Measurements from ENCODE around the gene CIB2. TPM values are rescaled to one million over a fixed set of nuclear protein-coding genes. Genes with fewer than 3 reads are reported as not detected.
A peak's percentile ranks its signal among the peaks of the same experiment; 100 is the strongest.

Gene CIB2
- total RNA-seq, 6 donors from 2014 or later = 0.77 to 5.2 (median 1.2) TPM; not detected in 1

- Histone ChIP-seq H3K9me3 (no peaks in the 10 kb centered on the region), H3K27me3 (no peaks in the 10 kb centered on the region), H3K4me1 (peaks cover 17 to 26% (median 21%) of the 10 kb centered on the region in 4 donors), H3K36me3 (no peaks in the 10 kb centered on the region), H3K27ac (peak overlapping the region in 3 of 4 donors; percentile 54 to 67 (median 57)), H3K4me3 (no peak overlapping the region)
- 78 to 92% methylated on average over 6 of the region's 6 CpGs for WGBS, 2 donors
- no peak for TF ChIP-seq EP300 (IDR thresholded peaks at IDR 0.05)
- TF ChIP-seq CTCF (IDR thresholded peaks at IDR 0.05) = no peak
- no peak for TF ChIP-seq POLR2AphosphoS5 (IDR thresholded peaks at IDR 0.05)
- no peak for TF ChIP-seq POLR2A (IDR thresholded peaks at IDR 0.05)
- no peak for DNase-seq
- no peak for ATAC-seq (ENCODE audit: low FRiP score in 2 of 2)
These were observed 28.5 kb downstream of the CIB2 start for GRCh38 chr15:78102741-78103140.

GRCh38 chr15:78102211-78102610 lies 29.0 kb downstream of the CIB2 start:
- TF ChIP-seq POLR2A (IDR thresholded peaks at IDR 0.05) = no peak
- no peak for TF ChIP-seq CTCF (IDR thresholded peaks at IDR 0.05)
- TF ChIP-seq POLR2AphosphoS5 (IDR thresholded peaks at IDR 0.05) = no peak
- no peak for TF ChIP-seq EP300 (IDR thresholded peaks at IDR 0.05)
- ATAC-seq (ENCODE audit: low FRiP score in 2 of 2) (no peak), DNase-seq (no peak)
- Histone ChIP-seq H3K27ac (no peak overlapping the region), H3K27me3 (no peaks in the 10 kb centered on the region), H3K4me3 (no peak overlapping the region), H3K36me3 (no peaks in the 10 kb centered on the region), H3K4me1 (peaks cover 17 to 26% (median 21%) of the 10 kb centered on the region in 4 donors), H3K9me3 (no peaks in the 10 kb centered on the region)
- WGBS, 2 donors = 91 to 96% methylated on average over 1 of the region's 1 CpG

GRCh38 chr15:78101423-78102105 lies 29.7 kb downstream of the CIB2 start:
- H3K27ac ChIP-seq = no peak overlapping the region
- TF ChIP-seq CTCF (IDR thresholded peaks at IDR 0.05) (no peak), POLR2A (IDR thresholded peaks at IDR 0.05) (no peak), EP300 (IDR thresholded peaks at IDR 0.05) (no peak)
- DNase-seq = no peak
- no peaks in the 10 kb centered on the region for H3K9me3 ChIP-seq
- H3K27me3 ChIP-seq = no peaks in the 10 kb centered on the region
- H3K4me1 ChIP-seq = peaks cover 17 to 26% (median 21%) of the 10 kb centered on the region in 4 donors
- 96 to 100% methylated on average over 3 to 5 of the region's 5 CpGs for WGBS, 2 donors
- H3K36me3 ChIP-seq = no peaks in the 10 kb centered on the region
- ATAC-seq (ENCODE audit: low FRiP score in 2 of 2) = no peak
- no peak overlapping the region for H3K4me3 ChIP-seq

GRCh38 chr15:78100886-78101285 lies 30.4 kb downstream of the CIB2 start:
- Histone ChIP-seq H3K27me3 (no peaks in the 10 kb centered on the region), H3K9me3 (no peaks in the 10 kb centered on the region), H3K4me3 (no peak overlapping the region), H3K4me1 (peaks cover 17 to 26% (median 21%) of the 10 kb centered on the region in 4 donors), H3K27ac (no peak overlapping the region), H3K36me3 (no peaks in the 10 kb centered on the region)
- ATAC-seq (ENCODE audit: low FRiP score in 2 of 2) (no peak), DNase-seq (peak in 1 of 2 donors; percentile 46)
- WGBS, 2 donors = 100% methylated on average over 2 of the region's 2 CpGs; no CpG with 5 or more reads in 1 of the 2 donors
- TF ChIP-seq POLR2A (IDR thresholded peaks at IDR 0.05) (no peak), CTCF (IDR thresholded peaks at IDR 0.05) (no peak), EP300 (IDR thresholded peaks at IDR 0.05) (no peak), POLR2AphosphoS5 (IDR thresholded peaks at IDR 0.05) (no peak)

Measured in upper lobe of left lung (tissue), 6 donors.